SU-DHL-6 (cell line): ENCODE results near the gene PDCD1.
"Not testable (repeated sequence)": the region's sequence is repeated elsewhere in the genome, so short reads cannot be mapped to it uniquely, and the experiment has no call there.

Experiments
- H2AFZ ChIP-seq: fragments of 200-600 bp; sonication (generic); 2 replicates; pipeline ENCODE4 v1.6.1; 2014; ENCODE audit warnings: low read depth, mild to moderate bottlenecking, moderate library complexity, mixed read lengths, antibody characterized with exemption, low read length; ENCODE audit not compliant: severe bottlenecking
- H3F3A ChIP-seq: fragments of 200-600 bp; shearing (Covaris generic); 2 replicates; pipeline ENCODE4 v1.6.0; 2016; ENCODE audit warnings: antibody characterized with exemption, mild to moderate bottlenecking; ENCODE audit not compliant: insufficient read depth
- H3K27ac ChIP-seq: fragments of 200-600 bp; sonication (generic); 2 replicates; pipeline ENCODE4 v1.5.1; 2016; ENCODE audit warnings: low read depth, mild to moderate bottlenecking, low read length, moderate library complexity, mixed read lengths
- H3K27me3 ChIP-seq: fragments of 200-600 bp; sonication (generic), shearing (Covaris generic); 2 replicates; pipeline ENCODE4 v1.6.0; 2014; ENCODE audit warnings: mild to moderate bottlenecking, low read length
- H3K36me3 ChIP-seq: fragments of 200-600 bp; sonication (generic); 2 replicates; pipeline ENCODE4 v1.6.1; 2014; ENCODE audit warnings: mild to moderate bottlenecking, low read length, mixed read lengths
- H3K4me2 ChIP-seq: fragments of 300-600, 200-600 bp; shearing (Covaris generic), sonication (generic); 2 replicates; pipeline ENCODE4 v1.6.0; 2014; ENCODE audit warnings: low read length, low read depth, mild to moderate bottlenecking; ENCODE audit not compliant: poor library complexity, severe bottlenecking
- H3K4me3 ChIP-seq: fragments of 200-600 bp; sonication (generic); 2 replicates; pipeline ENCODE4 v1.5.1; 2014; ENCODE audit warnings: antibody characterized with exemption, low read length, mild to moderate bottlenecking, mixed read lengths; ENCODE audit not compliant: insufficient read depth, poor library complexity, severe bottlenecking
- H3K79me2 ChIP-seq: fragments of 200-600 bp; sonication (generic); 2 replicates; pipeline ENCODE4 v1.6.1; 2014; ENCODE audit warnings: mild to moderate bottlenecking, low read length, moderate library complexity; ENCODE audit not compliant: insufficient read depth
- H3K9ac ChIP-seq: fragments of 200-600 bp; sonication (generic); 2 replicates; pipeline ENCODE4 v1.7.0; 2014; ENCODE audit warnings: mild to moderate bottlenecking, low read length
- H3K9me2 ChIP-seq: fragments of 200-600 bp; sonication (generic); replicated peaks from 2 replicates; pipeline ENCODE4 v1.6.1; 2014; ENCODE audit warnings: low read length; ENCODE audit not compliant: insufficient read depth
- H3K9me3 ChIP-seq: fragments of 200-600 bp; sonication (generic); 2 replicates; pipeline ENCODE4 v1.6.1; 2014; ENCODE audit warnings: low read length, mixed read lengths; ENCODE audit not compliant: insufficient read depth
- H4K20me1 ChIP-seq: fragments of 200-600 bp; sonication (generic); 2 replicates; pipeline ENCODE4 v1.6.1; 2014; ENCODE audit warnings: low read depth, mild to moderate bottlenecking, antibody characterized with exemption, low read length, moderate library complexity, mixed read lengths
- EZH2phosphoT487 ChIP-seq: fragments of 200-600 bp; sonication (generic), shearing (Covaris generic); conservative IDR thresholded peaks from 2 replicates; pipeline ENCODE4 v1.6.1; 2018; ENCODE audit warnings: mild to moderate bottlenecking, antibody characterized with exemption, low read length, moderate library complexity, mixed read lengths
- TF ChIP-seq, protein P1 (sequence below): fragments of 200-600 bp; sonication (generic); IDR thresholded peaks from one replicate; pipeline ENCODE4 v1.5.1; 2017; ENCODE audit warnings: antibody characterized with exemption, mild to moderate bottlenecking, low read length, moderate library complexity; ENCODE audit not compliant: insufficient read depth, poor library complexity, severe bottlenecking

PDCD1 gene

DNA sequence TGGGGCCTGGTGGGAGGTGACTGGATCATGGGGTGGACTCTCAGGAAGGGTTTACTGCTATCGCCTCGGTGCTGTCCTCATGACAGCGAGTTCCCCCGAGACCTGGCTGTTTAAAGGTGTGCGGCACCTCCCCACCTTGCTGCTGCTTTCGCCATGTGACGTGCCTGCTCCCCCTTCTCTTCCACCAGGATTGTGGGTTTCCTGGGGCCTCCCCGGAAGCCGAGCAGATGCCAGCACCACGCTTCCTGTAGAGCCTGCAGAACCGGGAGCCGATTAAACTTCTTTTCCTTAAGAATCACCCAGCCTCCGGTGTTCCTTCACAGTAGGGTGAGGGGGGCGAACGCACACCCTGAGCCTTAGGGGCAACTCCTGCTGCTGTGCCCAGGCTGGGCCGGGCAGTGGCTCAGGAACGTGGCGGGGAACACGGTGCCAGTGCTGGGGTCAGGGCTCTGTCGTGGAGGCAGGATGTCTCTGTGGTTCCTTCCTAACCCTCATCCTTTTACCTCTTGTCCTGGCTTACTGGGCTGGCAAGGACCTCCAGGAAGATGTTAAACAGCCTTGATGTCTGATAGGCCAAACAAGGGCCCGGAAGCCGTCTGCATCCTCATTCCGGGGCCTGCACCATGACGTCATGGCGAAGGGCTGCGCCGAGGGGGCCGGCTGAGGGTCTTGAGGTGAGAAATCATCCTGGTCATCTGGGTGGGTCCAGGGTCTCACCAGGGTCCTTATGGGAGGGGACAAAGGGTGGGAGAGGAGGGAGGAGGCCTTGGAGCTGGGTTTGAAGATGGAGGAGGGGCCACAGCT is 37.0 kb downstream of the PDCD1 start:
- H3K4me3 ChIP-seq, result no peak overlapping the region
- no peak overlapping the region for H3K27ac ChIP-seq
- H3K9me2 ChIP-seq, result no peaks in the 10 kb centered on the region
- H3K9ac ChIP-seq, result no peak overlapping the region
- no peaks in the 10 kb centered on the region for H3K27me3 ChIP-seq
- no peak overlapping the region for H2AFZ ChIP-seq
- no peak for TF ChIP-seq EZH2phosphoT487
- H3K4me2 ChIP-seq, result no peak overlapping the region
- H4K20me1 ChIP-seq, result no peaks in the 10 kb centered on the region
- peaks cover 2% of the 10 kb centered on the region; the same call in 1 of the 2 replicates for H3K9me3 ChIP-seq
- no peaks in the 10 kb centered on the region for H3K36me3 ChIP-seq
- no peaks in the 10 kb centered on the region for H3F3A ChIP-seq
- no peaks in the 10 kb centered on the region for H3K79me2 ChIP-seq

DNA sequence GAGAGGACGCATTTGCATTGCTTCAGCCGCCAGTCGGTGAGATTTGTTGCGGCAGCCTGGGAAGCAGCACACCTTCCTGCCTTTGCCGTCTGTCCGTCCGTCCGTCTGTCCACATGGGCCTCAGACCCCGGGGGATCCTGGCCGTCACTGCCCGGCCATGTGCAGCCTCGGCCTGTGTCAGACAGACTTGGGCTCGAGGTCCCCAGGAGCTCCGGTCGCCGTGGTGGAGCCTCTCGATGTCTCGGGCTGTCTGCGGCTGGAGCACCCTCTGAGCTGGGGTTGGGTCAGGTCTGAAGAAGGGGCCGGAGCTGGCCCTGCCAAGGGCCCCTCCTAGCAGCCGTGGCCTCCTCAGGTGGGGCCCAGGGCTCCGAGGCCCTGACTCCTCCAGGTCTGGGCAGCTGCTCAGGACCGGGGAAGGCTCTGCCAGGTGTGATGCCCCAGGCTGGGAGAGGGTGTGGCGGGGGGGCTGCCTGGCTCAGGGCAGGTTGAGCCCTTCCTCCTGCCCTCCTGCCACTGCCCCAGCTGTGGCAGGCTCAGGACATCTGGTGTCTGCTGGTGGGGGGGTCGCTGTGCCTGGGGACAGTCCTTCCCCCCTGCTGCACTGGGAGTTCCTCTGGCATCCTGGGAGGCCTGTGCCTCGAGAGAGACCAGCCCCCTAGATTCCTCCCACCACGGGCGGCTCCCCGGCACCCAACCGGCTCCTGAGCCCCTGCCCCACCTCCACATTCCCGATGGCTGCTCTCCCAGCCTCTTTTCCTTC is 37.9 kb downstream of the PDCD1 start:
- Histone ChIP-seq H2AFZ (no peak overlapping the region), H3K79me2 (no peaks in the 10 kb centered on the region), H3F3A (no peaks in the 10 kb centered on the region), H3K4me2 (no peak overlapping the region), H3K9me3 (no peaks in the 10 kb centered on the region), H3K9me2 (no peaks in the 10 kb centered on the region), H3K4me3 (no peak overlapping the region), H3K9ac (no peak overlapping the region), H3K36me3 (no peaks in the 10 kb centered on the region), H3K27ac (no peak overlapping the region), H4K20me1 (no peaks in the 10 kb centered on the region), H3K27me3 (no peaks in the 10 kb centered on the region)
- TF ChIP-seq, protein P1, sequence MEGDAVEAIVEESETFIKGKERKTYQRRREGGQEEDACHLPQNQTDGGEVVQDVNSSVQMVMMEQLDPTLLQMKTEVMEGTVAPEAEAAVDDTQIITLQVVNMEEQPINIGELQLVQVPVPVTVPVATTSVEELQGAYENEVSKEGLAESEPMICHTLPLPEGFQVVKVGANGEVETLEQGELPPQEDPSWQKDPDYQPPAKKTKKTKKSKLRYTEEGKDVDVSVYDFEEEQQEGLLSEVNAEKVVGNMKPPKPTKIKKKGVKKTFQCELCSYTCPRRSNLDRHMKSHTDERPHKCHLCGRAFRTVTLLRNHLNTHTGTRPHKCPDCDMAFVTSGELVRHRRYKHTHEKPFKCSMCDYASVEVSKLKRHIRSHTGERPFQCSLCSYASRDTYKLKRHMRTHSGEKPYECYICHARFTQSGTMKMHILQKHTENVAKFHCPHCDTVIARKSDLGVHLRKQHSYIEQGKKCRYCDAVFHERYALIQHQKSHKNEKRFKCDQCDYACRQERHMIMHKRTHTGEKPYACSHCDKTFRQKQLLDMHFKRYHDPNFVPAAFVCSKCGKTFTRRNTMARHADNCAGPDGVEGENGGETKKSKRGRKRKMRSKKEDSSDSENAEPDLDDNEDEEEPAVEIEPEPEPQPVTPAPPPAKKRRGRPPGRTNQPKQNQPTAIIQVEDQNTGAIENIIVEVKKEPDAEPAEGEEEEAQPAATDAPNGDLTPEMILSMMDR, result no peak
- TF ChIP-seq EZH2phosphoT487, result no peak

DNA sequence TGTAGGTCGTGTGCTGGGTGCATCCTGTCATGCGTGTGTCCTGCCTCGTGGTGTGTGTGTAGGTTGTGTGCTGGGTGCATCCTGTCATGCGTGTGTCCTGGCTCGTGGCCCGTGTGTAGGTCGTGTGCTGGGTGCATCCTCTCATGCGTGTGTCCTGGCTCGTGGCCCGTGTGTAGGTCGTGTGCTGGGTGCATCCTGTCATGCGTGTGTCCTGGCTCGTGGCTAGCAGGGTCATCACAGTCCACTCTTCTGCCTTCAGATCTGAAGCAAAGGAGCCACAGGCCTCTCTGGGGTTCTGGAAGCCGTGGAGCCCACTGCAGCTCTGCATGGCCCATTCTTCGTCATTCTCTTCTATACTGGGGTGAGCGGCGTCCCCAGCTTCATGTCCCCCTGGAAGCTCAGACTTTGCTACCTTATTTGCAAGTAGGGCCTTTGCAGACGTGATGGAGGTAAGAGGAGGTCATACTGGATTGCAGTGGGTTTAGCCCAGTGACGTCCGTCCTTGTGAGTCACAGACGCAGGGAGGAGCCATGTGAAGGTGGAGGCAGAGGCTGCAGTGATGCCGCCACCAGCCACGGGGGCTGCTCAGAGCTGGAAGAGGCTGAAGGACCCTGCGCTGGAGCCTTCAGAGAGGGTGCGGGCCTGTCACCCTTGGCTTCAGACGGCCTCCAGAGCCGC is 38.6 kb downstream of the PDCD1 start:
- H3K27ac ChIP-seq, result not testable (repeated sequence)

DNA sequence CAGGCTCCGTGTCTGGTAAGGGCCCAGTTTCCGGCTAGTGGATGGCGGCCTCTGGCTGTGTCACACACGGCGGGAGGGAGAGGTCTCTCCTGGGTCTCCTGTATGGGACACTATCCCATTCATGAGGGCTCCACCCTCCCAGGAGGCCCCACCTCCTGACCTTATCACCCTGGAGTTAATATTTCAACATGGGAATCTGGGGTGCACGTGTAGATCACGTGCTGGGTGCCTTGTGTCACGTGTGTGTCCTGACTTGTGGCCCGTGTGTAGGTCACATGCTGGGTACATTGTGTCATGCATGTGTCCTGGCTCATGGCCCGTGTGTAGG is 39.8 kb downstream of the PDCD1 start:
- H3K27ac ChIP-seq, result no peak overlapping the region
- H3K79me2 ChIP-seq, result no peaks in the 10 kb centered on the region
- H3F3A ChIP-seq, result no peaks in the 10 kb centered on the region
- H3K4me2 ChIP-seq, result no peak overlapping the region
- TF ChIP-seq, protein P1, result no peak
- no peaks in the 10 kb centered on the region for H3K9me3 ChIP-seq
- no peaks in the 10 kb centered on the region for H3K27me3 ChIP-seq
- no peak overlapping the region for H3K4me3 ChIP-seq
- no peak overlapping the region for H3K9ac ChIP-seq
- H3K9me2 ChIP-seq, result no peaks in the 10 kb centered on the region
- H4K20me1 ChIP-seq, result no peaks in the 10 kb centered on the region
- no peaks in the 10 kb centered on the region for H3K36me3 ChIP-seq
- no peak overlapping the region for H2AFZ ChIP-seq

More for the DNA sequence above, 38.6 kb downstream of the PDCD1 start:
- H3K9me2 ChIP-seq, H3K4me2 ChIP-seq, H3K9me3 ChIP-seq, H3K79me2 ChIP-seq, H3F3A ChIP-seq, H3K4me3 ChIP-seq, H2AFZ ChIP-seq, H3K27me3 ChIP-seq, H3K36me3 ChIP-seq, H3K9ac ChIP-seq, H4K20me1 ChIP-seq: not testable (repeated sequence)
